ENCODE measurements around the gene APBB3.
"Not testable (repeated sequence)": the region's sequence is repeated elsewhere in the genome, so short reads cannot be mapped to it uniquely, and the experiment has no call there.

The APBB3 gene

GRCh38 chr5:140608722-140609121, 44.3 kb upstream of the APBB3 start:
- Histone ChIP-seq H2AFZ (ENCODE audit: low read depth, low read length) (no peak overlapping the region), H3K27me3 (ENCODE audit: insufficient read depth, low read length, poor library complexity) (peaks cover 4% of the 10 kb centered on the region), H3K4me2 (ENCODE audit: insufficient read depth, low read length) (no peak overlapping the region), H3K4me1 (ENCODE audit: insufficient read depth, low read length) (no peaks in the 10 kb centered on the region), H4K20me1 (ENCODE audit: insufficient read depth, low read length) (no peaks in the 10 kb centered on the region), H3K9ac (ENCODE audit: low read depth, low read length) (no peak overlapping the region), H3K9me3 (ENCODE audit: insufficient read depth, low read length, severe bottlenecking) (no peaks in the 10 kb centered on the region), H3K27ac (ENCODE audit: low read length) (no peak overlapping the region), H3K79me2 (ENCODE audit: insufficient read depth, low read length) (no peaks in the 10 kb centered on the region), H3K36me3 (ENCODE audit: insufficient read depth, low read length) (no peaks in the 10 kb centered on the region), H3K4me3 (ENCODE audit: low read depth in 1 of 2, low read length in 2 of 2) (no peak overlapping the region)
- DNase-seq = no peak
- no peak for ATAC-seq (ENCODE audit: insufficient read depth, low read depth)
- no peak for TF ChIP-seq EZH2 (IDR thresholded peaks at IDR 0.05; ENCODE audit: borderline replicate concordance, low read depth, low read length, severe bottlenecking)
- no peak for TF ChIP-seq CTCF (IDR thresholded peaks at IDR 0.05; ENCODE audit: borderline replicate concordance, extremely low read depth, low read length, poor library complexity, severe bottlenecking)

GRCh38 chr5:140607031-140607430, 42.6 kb upstream of the APBB3 start:
- Histone ChIP-seq H3K27ac (ENCODE audit: low read length) (no peak overlapping the region), H3K9ac (ENCODE audit: low read depth, low read length) (no peak overlapping the region)
- no peak for ATAC-seq (ENCODE audit: insufficient read depth, low read depth)

GRCh38 chr5:140605879-140606278, 41.5 kb upstream of the APBB3 start:
- Histone ChIP-seq H3K4me1 (ENCODE audit: insufficient read depth, low read length) (no peaks in the 10 kb centered on the region), H3K4me3 (ENCODE audit: low read depth in 1 of 2, low read length in 2 of 2) (no peak overlapping the region), H4K20me1 (ENCODE audit: insufficient read depth, low read length) (no peaks in the 10 kb centered on the region), H3K36me3 (ENCODE audit: insufficient read depth, low read length) (no peaks in the 10 kb centered on the region), H2AFZ (ENCODE audit: low read depth, low read length) (no peak overlapping the region), H3K27me3 (ENCODE audit: insufficient read depth, low read length, poor library complexity) (peaks cover 4% of the 10 kb centered on the region), H3K79me2 (ENCODE audit: insufficient read depth, low read length) (no peaks in the 10 kb centered on the region), H3K9me3 (ENCODE audit: insufficient read depth, low read length, severe bottlenecking) (no peaks in the 10 kb centered on the region), H3K4me2 (ENCODE audit: insufficient read depth, low read length) (no peak overlapping the region), H3K27ac (ENCODE audit: low read length) (no peak overlapping the region), H3K9ac (ENCODE audit: low read depth, low read length) (no peak overlapping the region)
- TF ChIP-seq CTCF (IDR thresholded peaks at IDR 0.05; ENCODE audit: borderline replicate concordance, extremely low read depth, low read length, poor library complexity, severe bottlenecking) = no peak
- TF ChIP-seq EZH2 (IDR thresholded peaks at IDR 0.05; ENCODE audit: borderline replicate concordance, low read depth, low read length, severe bottlenecking) = no peak
- DNase-seq = no peak
- ATAC-seq (ENCODE audit: insufficient read depth, low read depth) = no peak

More at GRCh38 chr5:140607031-140607430, 42.6 kb upstream of the APBB3 start:
- H3K4me1 ChIP-seq (ENCODE audit: insufficient read depth, low read length) = no peaks in the 10 kb centered on the region
- no peaks in the 10 kb centered on the region for H4K20me1 ChIP-seq (ENCODE audit: insufficient read depth, low read length)
- no peak overlapping the region for H2AFZ ChIP-seq (ENCODE audit: low read depth, low read length)
- H3K9me3 ChIP-seq (ENCODE audit: insufficient read depth, low read length, severe bottlenecking) = no peaks in the 10 kb centered on the region
- no peak for DNase-seq
- no peak for TF ChIP-seq EZH2 (IDR thresholded peaks at IDR 0.05; ENCODE audit: borderline replicate concordance, low read depth, low read length, severe bottlenecking)
- no peak for TF ChIP-seq CTCF (IDR thresholded peaks at IDR 0.05; ENCODE audit: borderline replicate concordance, extremely low read depth, low read length, poor library complexity, severe bottlenecking)
- H3K4me2 ChIP-seq (ENCODE audit: insufficient read depth, low read length) = no peak overlapping the region
- H3K79me2 ChIP-seq (ENCODE audit: insufficient read depth, low read length) = no peaks in the 10 kb centered on the region
- peaks cover 4% of the 10 kb centered on the region for H3K27me3 ChIP-seq (ENCODE audit: insufficient read depth, low read length, poor library complexity)
- H3K4me3 ChIP-seq (ENCODE audit: low read depth in 1 of 2, low read length in 2 of 2) = no peak overlapping the region
- no peaks in the 10 kb centered on the region for H3K36me3 ChIP-seq (ENCODE audit: insufficient read depth, low read length)

- no peak overlapping the region for H3K27ac ChIP-seq (ENCODE audit: low read length)
- H3K9me3 ChIP-seq (ENCODE audit: insufficient read depth, low read length, severe bottlenecking) = no peaks in the 10 kb centered on the region
- H3K4me1 ChIP-seq (ENCODE audit: insufficient read depth, low read length) = no peaks in the 10 kb centered on the region
- no peak for DNase-seq
- no peak overlapping the region for H3K4me2 ChIP-seq (ENCODE audit: insufficient read depth, low read length)
- no peaks in the 10 kb centered on the region for H3K36me3 ChIP-seq (ENCODE audit: insufficient read depth, low read length)
- H2AFZ ChIP-seq (ENCODE audit: low read depth, low read length) = no peak overlapping the region
- H3K4me3 ChIP-seq (ENCODE audit: low read depth in 1 of 2, low read length in 2 of 2) = no peak overlapping the region
- ATAC-seq (ENCODE audit: insufficient read depth, low read depth) = no peak
- H3K9ac ChIP-seq (ENCODE audit: low read depth, low read length) = no peak overlapping the region
- no peaks in the 10 kb centered on the region for H4K20me1 ChIP-seq (ENCODE audit: insufficient read depth, low read length)
- peaks cover 3% of the 10 kb centered on the region for H3K27me3 ChIP-seq (ENCODE audit: insufficient read depth, low read length, poor library complexity)
- no peaks in the 10 kb centered on the region for H3K79me2 ChIP-seq (ENCODE audit: insufficient read depth, low read length)
- no peak for TF ChIP-seq CTCF (IDR thresholded peaks at IDR 0.05; ENCODE audit: borderline replicate concordance, extremely low read depth, low read length, poor library complexity, severe bottlenecking)
- no peak for TF ChIP-seq EZH2 (IDR thresholded peaks at IDR 0.05; ENCODE audit: borderline replicate concordance, low read depth, low read length, severe bottlenecking)
Observed at GRCh38 chr5:140603734-140604133, 39.3 kb upstream of the APBB3 start.

GRCh38 chr5:140603446-140603698, 39.0 kb upstream of the APBB3 start:
- not testable (repeated sequence) for ATAC-seq (ENCODE audit: insufficient read depth, low read depth); H3K27ac ChIP-seq (ENCODE audit: low read length)

More at GRCh38 chr5:140603446-140603698, 39.0 kb upstream of the APBB3 start:
- not testable (repeated sequence) for H3K36me3 ChIP-seq (ENCODE audit: insufficient read depth, low read length); H3K4me3 ChIP-seq (ENCODE audit: low read depth in 1 of 2, low read length in 2 of 2); H3K4me1 ChIP-seq (ENCODE audit: insufficient read depth, low read length); H3K4me2 ChIP-seq (ENCODE audit: insufficient read depth, low read length); H4K20me1 ChIP-seq (ENCODE audit: insufficient read depth, low read length); H3K27me3 ChIP-seq (ENCODE audit: insufficient read depth, low read length, poor library complexity); DNase-seq; H3K79me2 ChIP-seq (ENCODE audit: insufficient read depth, low read length); H3K9ac ChIP-seq (ENCODE audit: low read depth, low read length); H2AFZ ChIP-seq (ENCODE audit: low read depth, low read length); H3K9me3 ChIP-seq (ENCODE audit: insufficient read depth, low read length, severe bottlenecking)
